Measurements from ENCODE around the gene OR2M3.

OR2M3 gene

DNA sequence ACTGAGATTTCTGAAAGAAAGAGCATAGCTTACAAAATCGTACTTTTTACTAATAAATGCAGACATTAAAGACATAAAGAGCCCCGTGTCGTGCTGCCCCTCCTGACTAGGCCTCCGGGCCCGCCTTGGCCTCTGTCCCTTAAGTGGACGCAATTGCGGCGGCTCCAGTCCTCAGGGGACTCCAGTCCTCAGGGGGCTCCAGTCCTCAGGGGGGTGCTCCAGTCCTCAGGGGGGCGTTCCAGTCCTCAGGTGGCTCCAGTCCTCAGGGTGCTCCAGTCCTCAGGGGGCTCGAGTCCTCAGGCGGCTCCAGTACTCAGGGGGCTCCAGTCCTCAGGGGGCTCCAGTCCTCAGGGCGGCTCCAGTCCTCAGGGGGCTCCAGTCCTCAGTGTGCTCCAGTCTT is 33.0 kb upstream of the OR2M3 start:
- TF ChIP-seq TAF1 (IDR thresholded peaks at IDR 0.05; ENCODE audit: borderline replicate concordance, insufficient read depth, low read length), result no peak
- no peak for TF ChIP-seq FOXP2 (optimal IDR thresholded peaks at IDR 0.05; ENCODE audit: borderline replicate concordance, extremely low read depth, extremely low read length, insufficient read depth)
- TF ChIP-seq, protein P1, sequence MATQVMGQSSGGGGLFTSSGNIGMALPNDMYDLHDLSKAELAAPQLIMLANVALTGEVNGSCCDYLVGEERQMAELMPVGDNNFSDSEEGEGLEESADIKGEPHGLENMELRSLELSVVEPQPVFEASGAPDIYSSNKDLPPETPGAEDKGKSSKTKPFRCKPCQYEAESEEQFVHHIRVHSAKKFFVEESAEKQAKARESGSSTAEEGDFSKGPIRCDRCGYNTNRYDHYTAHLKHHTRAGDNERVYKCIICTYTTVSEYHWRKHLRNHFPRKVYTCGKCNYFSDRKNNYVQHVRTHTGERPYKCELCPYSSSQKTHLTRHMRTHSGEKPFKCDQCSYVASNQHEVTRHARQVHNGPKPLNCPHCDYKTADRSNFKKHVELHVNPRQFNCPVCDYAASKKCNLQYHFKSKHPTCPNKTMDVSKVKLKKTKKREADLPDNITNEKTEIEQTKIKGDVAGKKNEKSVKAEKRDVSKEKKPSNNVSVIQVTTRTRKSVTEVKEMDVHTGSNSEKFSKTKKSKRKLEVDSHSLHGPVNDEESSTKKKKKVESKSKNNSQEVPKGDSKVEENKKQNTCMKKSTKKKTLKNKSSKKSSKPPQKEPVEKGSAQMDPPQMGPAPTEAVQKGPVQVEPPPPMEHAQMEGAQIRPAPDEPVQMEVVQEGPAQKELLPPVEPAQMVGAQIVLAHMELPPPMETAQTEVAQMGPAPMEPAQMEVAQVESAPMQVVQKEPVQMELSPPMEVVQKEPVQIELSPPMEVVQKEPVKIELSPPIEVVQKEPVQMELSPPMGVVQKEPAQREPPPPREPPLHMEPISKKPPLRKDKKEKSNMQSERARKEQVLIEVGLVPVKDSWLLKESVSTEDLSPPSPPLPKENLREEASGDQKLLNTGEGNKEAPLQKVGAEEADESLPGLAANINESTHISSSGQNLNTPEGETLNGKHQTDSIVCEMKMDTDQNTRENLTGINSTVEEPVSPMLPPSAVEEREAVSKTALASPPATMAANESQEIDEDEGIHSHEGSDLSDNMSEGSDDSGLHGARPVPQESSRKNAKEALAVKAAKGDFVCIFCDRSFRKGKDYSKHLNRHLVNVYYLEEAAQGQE (IDR thresholded peaks at IDR 0.05; ENCODE audit: insufficient read depth in 1 of 2, low read depth in 2 of 2, low read length in 2 of 2), result no peak
- no peak for TF ChIP-seq SIN3A (IDR thresholded peaks at IDR 0.05; ENCODE audit: borderline replicate concordance, insufficient read depth, low read length)
- no peak for TF ChIP-seq POLR2AphosphoS5 (IDR thresholded peaks at IDR 0.05; ENCODE audit: low read depth, low read length)

- TF ChIP-seq SIN3A (IDR thresholded peaks at IDR 0.05; ENCODE audit: borderline replicate concordance, insufficient read depth, low read length), result no peak
- TF ChIP-seq POLR2AphosphoS5 (IDR thresholded peaks at IDR 0.05; ENCODE audit: low read depth, low read length), result no peak
- TF ChIP-seq TAF1 (IDR thresholded peaks at IDR 0.05; ENCODE audit: borderline replicate concordance, insufficient read depth, low read length), result no peak
- TF ChIP-seq FOXP2 (optimal IDR thresholded peaks at IDR 0.05; ENCODE audit: borderline replicate concordance, extremely low read depth, extremely low read length, insufficient read depth), result no peak
- TF ChIP-seq, protein P1 (IDR thresholded peaks at IDR 0.05; ENCODE audit: insufficient read depth in 1 of 2, low read depth in 2 of 2, low read length in 2 of 2), result no peak
These were observed 31.9 kb upstream of the OR2M3 start for GRCh38 chr1:248165186-248165585.

- TF ChIP-seq, protein P1 (IDR thresholded peaks at IDR 0.05; ENCODE audit: insufficient read depth in 1 of 2, low read depth in 2 of 2, low read length in 2 of 2), result no peak
- TF ChIP-seq TAF1 (IDR thresholded peaks at IDR 0.05; ENCODE audit: borderline replicate concordance, insufficient read depth, low read length) (no peak), POLR2AphosphoS5 (IDR thresholded peaks at IDR 0.05; ENCODE audit: low read depth, low read length) (no peak), FOXP2 (optimal IDR thresholded peaks at IDR 0.05; ENCODE audit: borderline replicate concordance, extremely low read depth, extremely low read length, insufficient read depth) (no peak), SIN3A (IDR thresholded peaks at IDR 0.05; ENCODE audit: borderline replicate concordance, insufficient read depth, low read length) (no peak)
These were observed 22.5 kb upstream of the OR2M3 start, which contains the start of gene OR2M2 for GRCh38 chr1:248174521-248174920. TSS of gene OR2M2 (plus strand) at chr1:248174821. CDS start at chr1:248179986, 5,165 bp downstream.

GRCh38 chr1:248183996-248184395 is 13.1 kb upstream of the OR2M3 start:
- TF ChIP-seq SIN3A (IDR thresholded peaks at IDR 0.05; ENCODE audit: borderline replicate concordance, insufficient read depth, low read length) (no peak), TAF1 (IDR thresholded peaks at IDR 0.05; ENCODE audit: borderline replicate concordance, insufficient read depth, low read length) (no peak), FOXP2 (optimal IDR thresholded peaks at IDR 0.05; ENCODE audit: borderline replicate concordance, extremely low read depth, extremely low read length, insufficient read depth) (no peak), POLR2AphosphoS5 (IDR thresholded peaks at IDR 0.05; ENCODE audit: low read depth, low read length) (no peak)
- TF ChIP-seq, protein P1 (IDR thresholded peaks at IDR 0.05; ENCODE audit: insufficient read depth in 1 of 2, low read depth in 2 of 2, low read length in 2 of 2), result no peak

DNA sequence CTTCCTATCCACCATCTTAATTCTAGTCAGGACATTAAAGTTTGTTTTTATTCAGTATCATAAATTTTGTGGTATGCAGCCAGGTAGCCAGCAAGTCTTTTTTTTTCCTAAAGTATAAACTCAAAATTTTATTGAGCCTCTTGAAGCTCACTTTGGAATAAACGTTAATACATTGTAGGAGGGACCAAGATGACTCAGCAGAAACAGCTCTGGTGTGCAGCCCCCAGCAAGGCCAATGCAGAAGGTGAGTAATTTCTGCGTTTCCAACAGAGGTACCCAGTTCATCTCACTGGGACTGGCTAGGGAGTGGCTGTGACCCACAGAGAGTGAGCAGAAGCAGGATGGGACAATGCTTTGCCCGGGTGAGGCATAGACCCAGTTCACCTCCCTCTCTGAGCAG is 9.7 kb upstream of the OR2M3 start:
- no peak for TF ChIP-seq SIN3A (IDR thresholded peaks at IDR 0.05; ENCODE audit: borderline replicate concordance, insufficient read depth, low read length)
- TF ChIP-seq POLR2AphosphoS5 (IDR thresholded peaks at IDR 0.05; ENCODE audit: low read depth, low read length), result no peak
- no peak for TF ChIP-seq TAF1 (IDR thresholded peaks at IDR 0.05; ENCODE audit: borderline replicate concordance, insufficient read depth, low read length)
- TF ChIP-seq, protein P1 (IDR thresholded peaks at IDR 0.05; ENCODE audit: insufficient read depth in 1 of 2, low read depth in 2 of 2, low read length in 2 of 2), result no peak
- TF ChIP-seq FOXP2 (optimal IDR thresholded peaks at IDR 0.05; ENCODE audit: borderline replicate concordance, extremely low read depth, extremely low read length, insufficient read depth), result no peak
